Uterus (tissue), 4 donors: Measurements from ENCODE around the gene CAND2. TPM values are rescaled to one million over a fixed set of nuclear protein-coding genes. Genes with fewer than 3 reads are reported as not detected.

Experiments
- DNase-seq, 2 donors: peaks; one replicate each; pipeline ENCODE4 v3.0.0-alpha.2; 2019 to 2020
- H3K27ac ChIP-seq, 2 donors: fragments of 200-600 bp; sonication (generic); 1 replicate in 1 of 2; 2 replicates in 1 of 2; pipeline ENCODE4 v1.5.1; 2016 to 2018
- H3K27me3 ChIP-seq, 2 donors: fragments of 200-600 bp; sonication (generic); one replicate each; pipeline ENCODE4 v1.5.1; 2018 to 2019; ENCODE audit warnings: control low read depth in 1 of 2
- H3K36me3 ChIP-seq, 2 donors: fragments of 200-600 bp; sonication (generic); one replicate each; pipeline ENCODE4 v1.5.1; 2019; ENCODE audit warnings: control low read depth in 1 of 2
- H3K4me1 ChIP-seq, 2 donors: fragments of 200-600 bp; sonication (generic); one replicate each; pipeline ENCODE4 v1.5.1; 2018 to 2019; ENCODE audit warnings: control low read depth in 1 of 2
- H3K4me3 ChIP-seq, 2 donors: fragments of 200-600 bp; sonication (generic); 1 replicate in 1 of 2; 2 replicates in 1 of 2; pipeline ENCODE4 v1.5.1; 2018 to 2019; ENCODE audit warnings: mild to moderate bottlenecking in 1 of 2
- H3K9me3 ChIP-seq, 2 donors: fragments of 200-600 bp; sonication (generic); one replicate each; pipeline ENCODE4 v1.5.1; 2019; ENCODE audit warnings: control low read depth in 1 of 2
- POLR2A ChIP-seq, 2 donors: fragments of 450-650 bp; IDR thresholded peaks; one replicate each; pipeline ENCODE4 v1.6.1; 2016; ENCODE audit warnings: antibody characterized with exemption in 2 of 2, mild to moderate bottlenecking in 1 of 2, moderate library complexity in 1 of 2
- intact Hi-C: fragments of 100-400 bp; cut with DNase I; formaldehyde crosslinking; loops from one replicate; pipeline ENCODE4 v1.15.1; 2023; ENCODE audit warnings: low total_unique reads
- total RNA-seq, 4 donors: library from RNA; depleted of rRNA in 3 of 4; stranded (reverse); fragments of >200 nt in 3 of 4; gene quantifications; one replicate each; pipeline versions ENCODE4 v1.1.0 to v1.2.4, GENCODE V29; 2014 to 2023
- TF ChIP-seq, protein P1 (sequence below), 4 experiments: fragments of 200-600 bp in 2 of 4; fragments of 450-650 bp in 2 of 4; sonication (generic) in 2 of 4; IDR thresholded peaks; one replicate each; pipeline ENCODE4 v1.5.1; 2016 to 2019; ENCODE audit warnings: antibody characterized with exemption in 4 of 4, mild to moderate bottlenecking in 2 of 4, moderate library complexity in 1 of 4
- donor health status: DM: yes; HTN: yes; CAD: no.

CAND2 gene
- total RNA-seq, 4 donors from 2014 or later = 6.8 to 42.0 (median 22.1) TPM

DNA sequence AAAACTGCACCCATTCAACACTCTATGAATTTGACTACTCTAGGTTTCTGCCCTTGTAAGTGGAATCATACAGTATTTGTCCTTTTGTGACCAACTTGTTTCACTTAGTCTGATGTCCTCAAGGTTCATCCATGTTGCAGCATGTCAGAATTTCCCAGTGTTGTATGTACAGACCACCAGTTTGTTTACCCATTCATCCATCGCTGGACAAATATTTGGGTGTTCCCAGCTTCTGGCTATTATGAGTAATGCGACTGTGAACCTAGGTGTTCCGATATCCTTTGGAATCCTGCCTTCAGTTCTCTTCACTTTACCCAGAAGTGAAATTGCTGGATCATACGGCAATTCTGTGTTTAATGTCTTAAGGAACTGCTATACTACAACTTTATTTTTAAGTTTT, 32.3 kb downstream of the CAND2 start:
- no peaks in the 10 kb centered on the region for H3K27me3 ChIP-seq
- no peak for DNase-seq
- TF ChIP-seq, protein P1, sequence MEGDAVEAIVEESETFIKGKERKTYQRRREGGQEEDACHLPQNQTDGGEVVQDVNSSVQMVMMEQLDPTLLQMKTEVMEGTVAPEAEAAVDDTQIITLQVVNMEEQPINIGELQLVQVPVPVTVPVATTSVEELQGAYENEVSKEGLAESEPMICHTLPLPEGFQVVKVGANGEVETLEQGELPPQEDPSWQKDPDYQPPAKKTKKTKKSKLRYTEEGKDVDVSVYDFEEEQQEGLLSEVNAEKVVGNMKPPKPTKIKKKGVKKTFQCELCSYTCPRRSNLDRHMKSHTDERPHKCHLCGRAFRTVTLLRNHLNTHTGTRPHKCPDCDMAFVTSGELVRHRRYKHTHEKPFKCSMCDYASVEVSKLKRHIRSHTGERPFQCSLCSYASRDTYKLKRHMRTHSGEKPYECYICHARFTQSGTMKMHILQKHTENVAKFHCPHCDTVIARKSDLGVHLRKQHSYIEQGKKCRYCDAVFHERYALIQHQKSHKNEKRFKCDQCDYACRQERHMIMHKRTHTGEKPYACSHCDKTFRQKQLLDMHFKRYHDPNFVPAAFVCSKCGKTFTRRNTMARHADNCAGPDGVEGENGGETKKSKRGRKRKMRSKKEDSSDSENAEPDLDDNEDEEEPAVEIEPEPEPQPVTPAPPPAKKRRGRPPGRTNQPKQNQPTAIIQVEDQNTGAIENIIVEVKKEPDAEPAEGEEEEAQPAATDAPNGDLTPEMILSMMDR (IDR thresholded peaks at IDR 0.05) = no peak
- TF ChIP-seq POLR2A (IDR thresholded peaks at IDR 0.05) = no peak
- H3K4me1 ChIP-seq = no peaks in the 10 kb centered on the region
- H3K4me3 ChIP-seq = no peak overlapping the region
- H3K27ac ChIP-seq = no peak overlapping the region
- intact Hi-C loops = no loop called here
- H3K9me3 ChIP-seq = no peaks in the 10 kb centered on the region
- H3K36me3 ChIP-seq = no peaks in the 10 kb centered on the region

DNA sequence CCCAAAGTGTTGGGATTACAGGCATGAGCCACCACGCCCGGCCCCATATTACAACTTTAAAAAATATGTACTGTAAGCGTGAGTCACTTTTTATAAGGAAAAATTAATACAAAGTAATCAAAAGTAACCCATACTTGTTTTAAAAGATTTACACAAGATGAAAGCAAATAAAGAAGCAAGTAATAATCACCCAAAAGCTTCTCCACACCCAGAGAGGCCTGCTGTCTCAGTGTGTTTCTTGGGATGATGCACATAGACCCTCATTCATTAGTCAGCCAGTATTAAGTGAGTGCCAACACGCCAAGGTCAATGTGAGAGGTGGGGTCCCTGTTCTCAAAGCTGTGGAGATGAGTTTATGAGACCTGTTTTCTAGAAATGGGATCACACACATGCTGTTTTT, 32.9 kb downstream of the CAND2 start:
- intact Hi-C loops = no loop called here
- Histone ChIP-seq H3K9me3 (no peaks in the 10 kb centered on the region), H3K27ac (no peak overlapping the region), H3K36me3 (no peaks in the 10 kb centered on the region), H3K4me1 (no peaks in the 10 kb centered on the region), H3K27me3 (no peaks in the 10 kb centered on the region), H3K4me3 (no peak overlapping the region)
- TF ChIP-seq POLR2A (IDR thresholded peaks at IDR 0.05) = no peak
- TF ChIP-seq, protein P1 (IDR thresholded peaks at IDR 0.05) = no peak
- DNase-seq = no peak

GRCh38 chr3:12829886-12830784, 33.7 kb downstream of the CAND2 start:
- H3K4me3 ChIP-seq = no peak overlapping the region
- no peaks in the 10 kb centered on the region for H3K4me1 ChIP-seq
- H3K9me3 ChIP-seq = no peaks in the 10 kb centered on the region
- H3K27ac ChIP-seq = no peak overlapping the region
- no peaks in the 10 kb centered on the region for H3K36me3 ChIP-seq
- TF ChIP-seq POLR2A (IDR thresholded peaks at IDR 0.05) = no peak
- TF ChIP-seq, protein P1 (IDR thresholded peaks at IDR 0.05) = no peak
- DNase-seq = no peak
- H3K27me3 ChIP-seq = no peaks in the 10 kb centered on the region
- intact Hi-C loops = no loop called here

DNA sequence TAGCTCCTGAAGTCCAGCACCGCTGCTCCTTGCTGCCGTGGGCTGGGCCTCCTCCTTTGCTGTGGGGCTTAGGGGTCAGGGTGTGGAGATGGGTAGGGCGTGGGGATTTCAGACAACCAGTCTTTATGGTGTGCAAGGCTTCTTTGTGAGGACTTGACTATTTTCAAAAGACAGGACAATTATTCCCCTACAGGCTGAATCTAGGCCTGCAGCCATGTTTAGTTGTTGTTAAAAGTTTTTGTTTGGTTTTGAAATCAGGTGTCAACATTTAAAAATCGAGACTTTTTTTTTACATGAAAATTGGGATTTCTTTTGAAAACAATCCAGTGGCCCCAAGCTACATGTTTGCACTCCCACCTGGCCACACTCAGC, 34.3 kb downstream of the CAND2 start:
- intact Hi-C loops = no loop called here
- Histone ChIP-seq H3K4me3 (no peak overlapping the region), H3K9me3 (no peaks in the 10 kb centered on the region), H3K4me1 (no peaks in the 10 kb centered on the region), H3K27ac (no peak overlapping the region), H3K27me3 (no peaks in the 10 kb centered on the region), H3K36me3 (no peaks in the 10 kb centered on the region)
- TF ChIP-seq, protein P1 (IDR thresholded peaks at IDR 0.05) = no peak
- no peak for TF ChIP-seq POLR2A (IDR thresholded peaks at IDR 0.05)
- DNase-seq = no peak

DNA sequence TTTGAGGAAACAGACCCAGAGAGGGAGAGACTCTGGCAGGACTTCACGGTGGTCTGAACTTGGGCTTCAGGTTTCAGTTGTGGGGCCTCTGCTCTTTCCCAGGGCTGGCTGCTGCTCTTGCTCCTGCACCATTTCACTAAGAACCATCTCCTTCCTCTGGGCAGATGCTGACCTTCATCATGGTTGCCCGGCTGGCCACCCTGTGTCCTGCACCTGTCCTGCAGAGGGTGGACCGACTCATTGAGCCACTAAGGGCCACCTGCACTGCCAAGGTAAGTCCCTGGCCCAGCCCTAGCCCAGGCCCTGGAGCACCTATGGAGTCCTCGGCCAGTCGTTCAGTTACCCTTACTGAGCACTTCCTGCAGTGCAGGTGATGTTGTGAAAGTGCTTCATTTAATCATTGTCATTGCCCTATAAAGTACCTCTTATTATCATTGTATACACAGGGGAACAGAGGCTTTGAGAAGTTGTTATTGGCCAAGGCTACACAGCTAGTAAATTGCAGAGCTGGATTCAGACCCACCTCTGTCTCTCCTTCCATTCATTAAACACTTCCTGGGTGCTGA, 34.9 kb downstream of the CAND2 start:
- Histone ChIP-seq H3K4me1 (no peaks in the 10 kb centered on the region), H3K9me3 (no peaks in the 10 kb centered on the region), H3K27ac (no peak overlapping the region), H3K4me3 (no peak overlapping the region), H3K36me3 (no peaks in the 10 kb centered on the region), H3K27me3 (no peaks in the 10 kb centered on the region)
- no peak for DNase-seq
- TF ChIP-seq POLR2A (IDR thresholded peaks at IDR 0.05) = no peak
- TF ChIP-seq, protein P1 (IDR thresholded peaks at IDR 0.05) = no peak
- intact Hi-C loops = no loop called here
